Muscle of back (tissue), 11 donors: ENCODE measurements around the gene TXNDC2. TPM values are rescaled to one million over a fixed set of nuclear protein-coding genes. Genes with fewer than 3 reads are reported as not detected.

ENCODE experiments used
- DNase-seq, 3 donors: peaks; one replicate each; pipeline versions ENCODE4 v3.0.0 to v3.0.0-alpha.2; 2013
- polyA plus RNA-seq, 10 donors: library from polyadenylated mRNA; unstranded; fragments of 120-200 nt; gene quantifications; one replicate each; pipeline ENCODE4 v1.2.1, GENCODE V29; 2013; ENCODE audit not compliant: insufficient read length in 10 of 10

TXNDC2 gene
- polyA plus RNA-seq, 10 donors: 0.04 to 0.12 (median 0.09) TPM; not detected in 4

- no peak for DNase-seq
Measured at GRCh38 chr18:9859232-9859631, 26.5 kb upstream of the TXNDC2 start.

- no peak for DNase-seq
Measured at GRCh38 chr18:9860682-9861081, 25.1 kb upstream of the TXNDC2 start.

- DNase-seq: no peak
Measured at GRCh38 chr18:9861157-9861556, 24.6 kb upstream of the TXNDC2 start.

GRCh38 chr18:9861933-9862332 is 23.8 kb upstream of the TXNDC2 start:
- peak in 1 of 3 donors; percentile 30 for DNase-seq

- DNase-seq: no peak
Measured at GRCh38 chr18:9862686-9863085, 23.1 kb upstream of the TXNDC2 start.

GRCh38 chr18:9863282-9863681 is 22.5 kb upstream of the TXNDC2 start:
- no peak for DNase-seq

GRCh38 chr18:9865764-9866490 is 19.8 kb upstream of the TXNDC2 start:
- DNase-seq: no peak

GRCh38 chr18:9866627-9867026 is 19.1 kb upstream of the TXNDC2 start:
- DNase-seq: no peak

- no peak for DNase-seq
Measured at GRCh38 chr18:9867071-9867594, 18.6 kb upstream of the TXNDC2 start.

GRCh38 chr18:9868857-9869714 is 16.7 kb upstream of the TXNDC2 start:
- DNase-seq: no peak

- no peak for DNase-seq
Measured at GRCh38 chr18:9869715-9870430, 15.9 kb upstream of the TXNDC2 start.

GRCh38 chr18:9870431-9871008 is 15.3 kb upstream of the TXNDC2 start:
- DNase-seq: no peak

- no peak for DNase-seq
Measured at GRCh38 chr18:9871244-9871746, 14.5 kb upstream of the TXNDC2 start.

GRCh38 chr18:9872823-9873222 is 12.9 kb upstream of the TXNDC2 start:
- no peak for DNase-seq

GRCh38 chr18:9874728-9875127 is 11.0 kb upstream of the TXNDC2 start:
- no peak for DNase-seq

- DNase-seq: no peak
Measured at GRCh38 chr18:9876212-9876866, 9.4 kb upstream of the TXNDC2 start.

- DNase-seq: peak; percentile 23 to 67 (median 57)
Measured at GRCh38 chr18:9876867-9877654, 8.7 kb upstream of the TXNDC2 start.

- no peak for DNase-seq
Measured at GRCh38 chr18:9877655-9878014, 8.1 kb upstream of the TXNDC2 start.

GRCh38 chr18:9878095-9878494 is 7.7 kb upstream of the TXNDC2 start:
- no peak for DNase-seq

- DNase-seq: no peak
Measured at GRCh38 chr18:9878783-9879242, 7.0 kb upstream of the TXNDC2 start.
